BJ (cell line): ENCODE measurements around the gene SLC16A8. TPM values are rescaled to one million over a fixed set of nuclear protein-coding genes. Genes with fewer than 3 reads are reported as not detected.
"Not testable (repeated sequence)": the region's sequence is repeated elsewhere in the genome, so short reads cannot be mapped to it uniquely, and the experiment has no call there.

Experiments used
- CTCF ChIA-PET: fragments of 350-600 bp; formaldehyde crosslinking; extraction: SDS; loops from one replicate; lab custom pipeline; 2021; ENCODE audit warnings: antibody characterized with exemption, inconsistent platforms; lab: Yijun Ruan, JAX
- POLR2A ChIA-PET: fragments of 300-600 bp; sonication (Branson Sonifier 250); formaldehyde crosslinking; extraction: SDS; loops from one replicate; lab custom pipeline; 2021; ENCODE audit warnings: antibody characterized with exemption; lab: Charles Lee
- DNase-seq: peaks from one replicate; pipeline ENCODE4 v3.0.0-alpha.2; 2011; ENCODE audit warnings: low read depth
- H3K27me3 ChIP-seq: 2 replicates; pipeline ENCODE4 v1.6.0; 2011; ENCODE audit warnings: low read length; ENCODE audit not compliant: control insufficient read depth, insufficient read depth
- H3K36me3 ChIP-seq: 2 replicates; pipeline ENCODE4 v1.5.1; 2011; ENCODE audit warnings: low read length; ENCODE audit not compliant: control insufficient read depth, insufficient read depth
- H3K4me3 ChIP-seq: 2 replicates; pipeline ENCODE4 v1.5.1; 2011; ENCODE audit warnings: low read depth, mild to moderate bottlenecking, control low read depth, low read length
- polyA plus RNA-seq: library from polyadenylated mRNA; depleted of rRNA; stranded (reverse); fragments of >200 nt; gene quantifications from 2 replicates; pipeline ENCODE4 v1.2.3, GENCODE V29; 2011
- TF ChIP-seq, protein P1 (sequence below): IDR thresholded peaks from 2 replicates; pipeline ENCODE4 v1.5.1; 2011; ENCODE audit warnings: low read depth, mild to moderate bottlenecking, control low read depth, inconsistent platforms, low read length, moderate library complexity; ENCODE audit not compliant: insufficient read depth

The SLC16A8 gene
- polyA plus RNA-seq, 1 experiment = 0.10 TPM

DNA sequence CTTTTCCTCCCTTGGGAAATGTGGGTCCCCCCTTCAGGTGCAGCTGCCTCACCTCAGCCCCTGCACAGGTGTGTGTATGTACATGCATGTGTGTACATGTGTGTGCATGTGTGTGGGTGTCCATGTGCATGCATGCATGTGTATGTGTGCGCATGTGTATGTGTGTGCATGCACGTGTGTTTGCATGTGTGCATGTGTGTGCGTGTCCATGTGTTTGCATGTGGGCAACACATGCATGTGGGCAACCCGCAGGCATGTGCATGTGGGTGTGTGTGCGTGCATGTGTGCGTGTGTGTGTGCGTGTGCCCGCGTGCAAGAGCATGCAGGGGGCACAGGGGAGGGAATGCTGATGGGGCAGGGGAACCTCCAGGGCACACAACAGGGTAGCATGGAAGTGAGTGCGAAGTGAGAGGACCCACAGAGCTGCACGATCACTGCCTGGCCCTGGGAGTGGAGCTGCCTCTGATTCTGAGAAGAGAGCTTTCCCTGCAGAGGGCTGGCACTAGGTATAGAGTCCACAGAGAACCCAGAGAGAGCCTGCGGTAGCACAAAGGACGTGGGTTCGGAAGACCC, 41.1 kb upstream of the SLC16A8 start:
- TF ChIP-seq, protein P1, sequence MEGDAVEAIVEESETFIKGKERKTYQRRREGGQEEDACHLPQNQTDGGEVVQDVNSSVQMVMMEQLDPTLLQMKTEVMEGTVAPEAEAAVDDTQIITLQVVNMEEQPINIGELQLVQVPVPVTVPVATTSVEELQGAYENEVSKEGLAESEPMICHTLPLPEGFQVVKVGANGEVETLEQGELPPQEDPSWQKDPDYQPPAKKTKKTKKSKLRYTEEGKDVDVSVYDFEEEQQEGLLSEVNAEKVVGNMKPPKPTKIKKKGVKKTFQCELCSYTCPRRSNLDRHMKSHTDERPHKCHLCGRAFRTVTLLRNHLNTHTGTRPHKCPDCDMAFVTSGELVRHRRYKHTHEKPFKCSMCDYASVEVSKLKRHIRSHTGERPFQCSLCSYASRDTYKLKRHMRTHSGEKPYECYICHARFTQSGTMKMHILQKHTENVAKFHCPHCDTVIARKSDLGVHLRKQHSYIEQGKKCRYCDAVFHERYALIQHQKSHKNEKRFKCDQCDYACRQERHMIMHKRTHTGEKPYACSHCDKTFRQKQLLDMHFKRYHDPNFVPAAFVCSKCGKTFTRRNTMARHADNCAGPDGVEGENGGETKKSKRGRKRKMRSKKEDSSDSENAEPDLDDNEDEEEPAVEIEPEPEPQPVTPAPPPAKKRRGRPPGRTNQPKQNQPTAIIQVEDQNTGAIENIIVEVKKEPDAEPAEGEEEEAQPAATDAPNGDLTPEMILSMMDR = no peak
- DNase-seq = no peak
- Histone ChIP-seq H3K36me3 (no peaks in the 10 kb centered on the region; the same call in none of the 2 replicates), H3K4me3 (no peak overlapping the region), H3K27me3 (no peaks in the 10 kb centered on the region)
- ChIA-PET POLR2A (no interaction called here), CTCF (interaction anchor here (0.6 to 4.2 kb wide), 3 partner anchors 8 to 20 kb away, joined by 3 to 30 read pairs (median 6); no protein-coding TSS in a partner anchor)

GRCh38 chr22:38124236-38124974, 40.4 kb upstream of the SLC16A8 start:
- CTCF ChIA-PET = interaction anchor here (0.6 to 4.2 kb wide), 4 partner anchors 9 to 21 kb away, joined by 3 to 30 read pairs (median 4); no protein-coding TSS in a partner anchor
- Histone ChIP-seq H3K4me3 (no peak overlapping the region), H3K36me3 (no peaks in the 10 kb centered on the region; the same call in none of the 2 replicates), H3K27me3 (no peaks in the 10 kb centered on the region)
- POLR2A ChIA-PET = no interaction called here
- no peak for DNase-seq
- TF ChIP-seq, protein P1 = no peak

GRCh38 chr22:38122616-38123015, 38.6 kb upstream of the SLC16A8 start:
- DNase-seq = no peak
- no peak overlapping the region for H3K4me3 ChIP-seq
- ChIA-PET POLR2A (no interaction called here), CTCF (interaction anchor here (4.2 kb wide), 1 partner anchor 9 kb away, joined by 30 read pairs; no protein-coding TSS in a partner anchor)
- no peaks in the 10 kb centered on the region for H3K27me3 ChIP-seq
- H3K36me3 ChIP-seq = no peaks in the 10 kb centered on the region; the same call in none of the 2 replicates
- TF ChIP-seq, protein P1 = no peak

- DNase-seq = no peak
- H3K4me3 ChIP-seq = no peak overlapping the region
- TF ChIP-seq, protein P1 = no peak
- ChIA-PET CTCF (no interaction called here), POLR2A (no interaction called here)
- H3K36me3 ChIP-seq = no peaks in the 10 kb centered on the region
- H3K27me3 ChIP-seq = no peaks in the 10 kb centered on the region
These were observed 36.6 kb upstream of the SLC16A8 start for GRCh38 chr22:38120359-38121110.

GRCh38 chr22:38118747-38119146, 34.8 kb upstream of the SLC16A8 start:
- H3K36me3 ChIP-seq, POLR2A ChIA-PET, H3K4me3 ChIP-seq, H3K27me3 ChIP-seq, DNase-seq, CTCF ChIA-PET: not testable (repeated sequence)
